Measurements from ENCODE around the gene INSRR.
A peak's percentile ranks its signal among the peaks of the same experiment; 100 is the strongest.

Gene INSRR

GRCh38 chr1:156898161-156898566, 39.2 kb upstream of the INSRR start:
- Mint-ChIP-seq H3K27ac (no peak overlapping the region), H3K27me3 (peaks cover 57 to 81% of the 10 kb centered on the region in 2 donors), H3K4me1 (peaks cover 0 to under 1% of the 10 kb centered on the region in 2 donors), H3K9me3 (no peaks in the 10 kb centered on the region), H3K4me3 (no peak overlapping the region), H3K36me3 (no peaks in the 10 kb centered on the region)
- no peak for DNase-seq
- no peak for ATAC-seq (replicated peaks)

DNA sequence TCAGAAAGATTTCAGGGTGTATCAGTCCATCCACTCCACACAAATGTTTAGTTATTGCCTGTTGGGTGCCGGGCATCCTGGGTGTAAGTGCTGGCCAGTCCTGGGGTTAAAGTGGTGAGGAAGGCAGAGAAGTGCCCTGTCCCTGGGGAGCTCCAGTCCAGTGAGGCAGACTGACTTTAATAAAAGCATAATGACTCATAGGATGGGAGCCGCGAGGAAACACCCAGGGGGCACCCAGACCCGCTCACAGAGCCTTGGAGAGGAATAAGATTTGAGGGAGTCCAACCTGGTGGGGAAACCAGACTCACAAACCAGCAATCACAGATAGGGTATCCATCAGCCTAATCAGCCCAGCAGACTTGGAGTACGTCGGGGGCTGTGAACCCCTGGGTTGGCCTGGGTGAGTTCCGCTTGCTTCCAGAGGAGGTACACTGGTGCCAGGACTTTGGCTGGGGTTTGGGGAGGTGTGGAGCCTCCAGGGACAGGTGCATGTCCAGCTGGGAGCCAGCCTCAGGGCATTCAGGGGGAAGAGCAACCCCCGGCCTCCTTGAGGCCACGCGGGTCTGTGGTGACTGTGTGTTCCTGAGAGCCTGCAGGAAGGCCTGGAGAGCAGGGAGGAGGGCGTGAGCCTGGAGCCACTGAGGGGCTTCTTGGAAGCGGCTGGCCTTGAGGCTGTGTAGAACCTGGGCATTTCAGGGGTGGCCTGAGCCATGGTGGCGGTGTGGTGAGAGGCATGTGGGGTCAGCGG, 38.3 kb upstream of the INSRR start:
- ATAC-seq (replicated peaks): no peak
- H3K9me3 Mint-ChIP-seq: no peaks in the 10 kb centered on the region
- H3K4me1 Mint-ChIP-seq: peaks cover 0 to 8% of the 10 kb centered on the region in 2 donors
- peaks cover 54 to 84% of the 10 kb centered on the region in 2 donors for H3K27me3 Mint-ChIP-seq
- DNase-seq: no peak
- no peak overlapping the region for H3K4me3 Mint-ChIP-seq
- no peak overlapping the region for H3K27ac Mint-ChIP-seq
- no peaks in the 10 kb centered on the region for H3K36me3 Mint-ChIP-seq

DNA sequence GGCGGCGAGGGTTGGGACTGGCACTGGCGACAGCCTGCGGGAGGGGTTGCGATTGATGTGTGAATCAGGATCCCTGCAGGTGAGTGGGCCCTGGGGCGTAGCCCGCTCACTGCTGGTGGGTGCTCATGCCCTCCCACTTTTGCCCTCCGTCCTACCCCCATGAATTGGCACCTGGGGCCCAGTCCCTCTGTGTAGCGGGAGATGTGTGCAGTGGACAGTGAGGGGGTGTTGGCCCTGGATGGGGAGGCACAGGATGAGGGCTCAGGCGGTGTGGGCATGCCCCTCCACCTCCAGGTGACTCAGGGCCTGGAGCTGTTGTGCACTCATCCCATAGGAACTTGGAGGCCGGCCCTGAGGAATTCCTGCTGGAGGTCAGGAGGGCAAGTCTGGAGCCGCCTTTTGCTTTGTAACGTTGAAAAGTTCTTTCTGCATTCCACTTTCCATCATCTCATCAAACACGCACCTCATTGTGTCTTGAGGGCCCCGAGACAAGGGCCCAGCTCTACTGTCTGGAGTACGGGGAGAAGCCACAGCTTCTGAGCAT, 37.6 kb upstream of the INSRR start:
- H3K9me3 Mint-ChIP-seq: no peaks in the 10 kb centered on the region
- H3K27ac Mint-ChIP-seq: no peak overlapping the region
- ATAC-seq (replicated peaks) (no peak), DNase-seq (no peak)
- H3K4me1 Mint-ChIP-seq: peaks cover 3 to 13% of the 10 kb centered on the region in 2 donors
- H3K36me3 Mint-ChIP-seq: no peaks in the 10 kb centered on the region
- H3K27me3 Mint-ChIP-seq: peaks cover 51 to 84% of the 10 kb centered on the region in 2 donors
- no peak overlapping the region for H3K4me3 Mint-ChIP-seq

GRCh38 chr1:156895927-156896326, 37.0 kb upstream of the INSRR start:
- Mint-ChIP-seq H3K9me3 (no peaks in the 10 kb centered on the region), H3K4me1 (peaks cover 3 to 13% of the 10 kb centered on the region in 2 donors), H3K4me3 (no peak overlapping the region), H3K27me3 (peaks cover 50 to 84% of the 10 kb centered on the region in 2 donors), H3K36me3 (no peaks in the 10 kb centered on the region), H3K27ac (no peak overlapping the region)
- ATAC-seq (replicated peaks): no peak
- no peak for DNase-seq

DNA sequence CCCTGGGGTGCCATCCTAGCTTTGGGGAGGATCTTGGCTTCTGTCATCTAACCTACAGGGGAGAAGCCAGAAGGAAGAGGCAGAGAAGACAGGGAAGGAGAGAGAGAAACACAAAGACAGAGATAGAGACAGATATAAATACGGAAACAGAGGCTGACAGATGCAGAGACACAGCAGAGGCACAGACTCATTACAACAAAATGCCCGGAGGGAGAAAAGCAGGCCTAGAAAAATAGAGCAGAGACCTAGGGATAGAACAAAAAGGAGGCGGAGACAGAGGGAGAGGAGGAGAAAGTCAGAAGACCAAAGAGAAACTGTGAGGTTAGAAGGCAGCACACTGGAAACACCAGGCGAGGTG, 36.5 kb upstream of the INSRR start:
- no peak overlapping the region for H3K27ac Mint-ChIP-seq
- H3K27me3 Mint-ChIP-seq: peaks cover 52 to 87% of the 10 kb centered on the region in 2 donors
- H3K9me3 Mint-ChIP-seq: no peaks in the 10 kb centered on the region
- H3K4me1 Mint-ChIP-seq: peaks cover 3 to 14% of the 10 kb centered on the region in 2 donors
- DNase-seq (no peak), ATAC-seq (replicated peaks) (no peak)
- H3K4me3 Mint-ChIP-seq: no peak overlapping the region
- no peaks in the 10 kb centered on the region for H3K36me3 Mint-ChIP-seq

GRCh38 chr1:156894711-156895454, 36.0 kb upstream of the INSRR start:
- ATAC-seq (replicated peaks): no peak
- Mint-ChIP-seq H3K27ac (no peak overlapping the region), H3K36me3 (no peaks in the 10 kb centered on the region), H3K27me3 (peaks cover 58 to 88% of the 10 kb centered on the region in 2 donors), H3K9me3 (no peaks in the 10 kb centered on the region), H3K4me1 (peaks cover 3 to 18% of the 10 kb centered on the region in 2 donors), H3K4me3 (no peak overlapping the region)
- no peak for DNase-seq

GRCh38 chr1:156894001-156894400, 35.1 kb upstream of the INSRR start:
- no peak overlapping the region for H3K4me3 Mint-ChIP-seq
- H3K9me3 Mint-ChIP-seq: no peaks in the 10 kb centered on the region
- H3K36me3 Mint-ChIP-seq: no peaks in the 10 kb centered on the region
- peaks cover 62 to 90% of the 10 kb centered on the region in 2 donors for H3K27me3 Mint-ChIP-seq
- peaks cover 3 to 18% of the 10 kb centered on the region in 2 donors for H3K4me1 Mint-ChIP-seq
- no peak overlapping the region for H3K27ac Mint-ChIP-seq
- ATAC-seq (replicated peaks) (no peak), DNase-seq (no peak)

DNA sequence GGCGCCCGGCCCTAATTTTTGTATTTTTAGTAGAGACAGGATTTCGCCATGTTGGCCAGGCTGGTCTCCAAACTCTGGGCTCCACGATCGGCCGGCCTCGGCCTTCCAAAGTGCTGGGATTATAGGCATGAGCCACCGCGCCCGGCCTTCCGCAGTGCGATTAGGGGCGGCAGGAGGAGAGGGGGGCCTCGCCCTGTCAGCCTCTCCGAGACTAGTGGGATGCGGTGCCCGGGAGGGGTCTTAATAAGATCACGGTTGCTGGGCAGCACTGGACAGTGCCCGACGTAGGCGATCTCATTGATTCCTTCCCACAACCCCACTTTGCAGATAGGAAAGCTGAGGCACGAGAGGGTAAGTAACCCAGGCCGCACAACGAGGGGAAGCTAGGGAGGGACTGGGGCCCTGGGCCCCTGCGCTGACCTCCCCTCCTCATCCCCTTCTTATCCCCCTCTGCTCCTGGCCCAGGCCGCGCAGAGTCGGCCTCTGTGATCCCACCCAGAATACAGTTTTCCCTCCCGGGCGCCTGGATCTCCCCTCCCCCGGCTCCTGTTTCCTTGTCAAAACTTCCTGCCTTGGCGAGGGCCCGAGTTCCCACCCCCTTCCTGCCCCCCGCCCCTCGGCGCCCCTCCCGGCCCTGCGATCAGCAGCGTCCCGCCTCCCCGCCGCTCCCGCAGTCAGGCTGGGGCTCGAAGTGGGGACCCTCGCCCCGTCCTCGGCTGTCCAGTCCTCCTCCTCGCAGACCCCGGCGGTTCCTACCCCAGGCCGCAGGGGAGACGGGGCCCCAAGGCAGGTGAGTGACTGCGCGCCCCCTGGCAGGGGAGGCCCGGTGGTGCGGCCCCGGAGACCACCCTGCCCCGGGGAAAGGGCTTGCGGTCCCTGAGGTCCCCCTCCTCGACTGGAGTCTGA, 34.4 kb upstream of the INSRR start, which contains the start of gene PEAR1:
Gene PEAR1, plus strand, starts transcription at position 671 of the 906 bp plus-strand sequence. CDS start 10,209 bp downstream, outside the sequence.
- no peak for ATAC-seq (replicated peaks)
- no peaks in the 10 kb centered on the region for H3K9me3 Mint-ChIP-seq
- H3K4me3 Mint-ChIP-seq: peak within 1 kb of the TSS; percentile 56 to 62
- peaks cover 61 to 90% of the 10 kb centered on the region in 2 donors for H3K27me3 Mint-ChIP-seq
- no peak for DNase-seq
- peak within 1 kb of the TSS; percentile 3 for H3K27ac Mint-ChIP-seq
- H3K36me3 Mint-ChIP-seq: no peaks in the 10 kb centered on the region
- peaks cover 3 to 18% of the 10 kb centered on the region in 2 donors for H3K4me1 Mint-ChIP-seq

DNA sequence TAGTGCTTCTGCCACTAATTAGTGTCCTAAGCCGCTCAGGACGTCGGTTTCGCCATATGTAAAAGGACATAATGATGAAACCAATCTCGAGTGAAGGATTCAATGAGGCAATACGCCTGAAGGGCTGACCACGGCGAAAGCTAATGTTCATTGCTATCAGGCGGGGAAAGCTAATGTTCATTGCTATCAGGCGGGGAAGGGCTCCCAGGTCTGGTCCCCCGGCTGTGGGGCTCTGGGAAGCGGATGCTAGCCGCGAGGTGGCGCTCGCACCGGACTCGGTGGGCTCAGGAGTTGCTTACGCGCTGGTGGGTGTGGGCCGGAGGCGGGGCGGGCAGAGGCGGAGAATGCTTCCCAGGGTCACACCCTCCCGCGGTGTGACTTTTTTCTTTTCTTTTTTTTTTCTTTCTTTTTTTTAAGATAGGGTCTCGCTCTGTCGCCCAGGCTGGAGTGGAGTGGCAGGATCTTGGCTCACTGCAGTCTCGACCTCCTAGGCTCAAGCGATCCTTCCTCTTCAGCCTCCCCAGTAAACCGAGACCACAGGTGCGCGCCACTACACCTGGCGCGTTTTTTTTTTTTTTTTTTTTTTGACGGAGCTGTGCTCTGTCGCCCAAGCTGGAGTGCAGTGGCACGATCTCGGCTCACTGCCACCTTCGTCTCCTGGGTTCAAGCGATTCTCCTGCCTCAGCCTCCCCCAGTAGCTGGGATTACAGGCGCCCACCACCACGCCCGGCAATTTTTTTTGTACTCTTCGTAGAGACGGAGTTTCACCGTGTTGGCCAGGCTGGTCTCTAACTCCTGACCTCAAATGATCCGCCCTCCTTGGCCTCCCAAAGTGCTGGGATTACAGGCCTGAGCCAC, 33.5 kb upstream of the INSRR start:
- H3K27ac Mint-ChIP-seq: peak overlapping the region; percentile 3
- H3K4me3 Mint-ChIP-seq: peak overlapping the region; percentile 56 to 62
- H3K27me3 Mint-ChIP-seq: peaks cover 64 to 93% of the 10 kb centered on the region in 2 donors
- ATAC-seq (replicated peaks): peak; percentile 91 to 95
- peak; percentile 66 for DNase-seq
- H3K9me3 Mint-ChIP-seq: no peaks in the 10 kb centered on the region
- peaks cover 3 to 18% of the 10 kb centered on the region in 2 donors for H3K4me1 Mint-ChIP-seq
- H3K36me3 Mint-ChIP-seq: no peaks in the 10 kb centered on the region

DNA sequence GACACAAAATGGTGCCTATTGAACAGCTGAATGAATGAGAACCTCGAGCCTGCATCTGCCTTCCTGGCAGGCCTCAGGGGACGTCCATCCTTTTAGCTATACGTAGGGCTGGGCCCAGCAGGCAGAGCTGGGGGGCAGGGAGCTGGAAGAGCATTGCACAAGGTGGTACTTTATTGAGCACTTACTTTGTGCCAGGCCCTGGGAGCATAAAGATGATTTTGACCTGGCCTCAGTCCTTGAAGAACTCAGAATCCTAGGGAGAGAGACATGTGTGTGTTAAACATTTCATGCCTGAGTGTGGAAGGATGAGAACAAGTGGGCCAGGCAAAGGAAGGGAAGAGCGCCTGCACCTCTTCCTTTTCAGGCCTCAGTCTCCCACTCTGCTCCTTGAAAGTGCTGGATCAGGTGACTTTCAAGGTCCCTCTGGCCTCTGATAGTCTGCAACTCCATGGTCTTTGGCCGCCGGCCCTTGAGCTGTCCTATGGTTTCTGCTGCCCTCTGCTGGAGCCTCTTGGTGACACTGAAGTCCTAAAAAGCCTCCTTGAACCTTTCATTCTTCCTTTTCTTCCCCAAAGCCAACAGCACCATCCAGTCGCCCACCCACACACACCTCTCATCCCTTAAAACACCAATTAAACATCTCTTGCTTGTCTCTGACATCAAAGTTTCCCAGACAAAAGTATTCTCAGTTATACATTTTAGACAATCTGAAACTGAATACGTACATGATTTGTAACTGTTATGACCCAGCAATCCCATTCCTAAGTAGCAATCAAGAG, 31.1 kb upstream of the INSRR start:
- no peak overlapping the region for H3K4me3 Mint-ChIP-seq
- peaks cover 3 to 18% of the 10 kb centered on the region in 2 donors for H3K4me1 Mint-ChIP-seq
- H3K27me3 Mint-ChIP-seq: peaks cover 64 to 87% of the 10 kb centered on the region in 2 donors
- DNase-seq: peak; percentile 32
- H3K9me3 Mint-ChIP-seq: no peaks in the 10 kb centered on the region
- H3K36me3 Mint-ChIP-seq: no peaks in the 10 kb centered on the region
- no peak overlapping the region for H3K27ac Mint-ChIP-seq
- peak; percentile 43 to 56 for ATAC-seq (replicated peaks)

- no peak for ATAC-seq (replicated peaks)
- H3K9me3 Mint-ChIP-seq: no peaks in the 10 kb centered on the region
- peaks cover 72 to 92% of the 10 kb centered on the region in 2 donors for H3K27me3 Mint-ChIP-seq
Observed at GRCh38 chr1:156887734-156888133, 28.8 kb upstream of the INSRR start.

GRCh38 chr1:156887317-156887716, 28.4 kb upstream of the INSRR start:
- H3K36me3 Mint-ChIP-seq: no peaks in the 10 kb centered on the region
- H3K4me3 Mint-ChIP-seq: no peak overlapping the region
- no peak for ATAC-seq (replicated peaks)
- H3K4me1 Mint-ChIP-seq: peaks cover 3 to 11% of the 10 kb centered on the region in 2 donors
- H3K27me3 Mint-ChIP-seq: peaks cover 73 to 91% of the 10 kb centered on the region in 2 donors
- DNase-seq: no peak
- H3K27ac Mint-ChIP-seq: no peak overlapping the region
- H3K9me3 Mint-ChIP-seq: no peaks in the 10 kb centered on the region

More at GRCh38 chr1:156887734-156888133, 28.8 kb upstream of the INSRR start:
- no peak overlapping the region for H3K4me3 Mint-ChIP-seq
- no peaks in the 10 kb centered on the region for H3K36me3 Mint-ChIP-seq
- peaks cover 3 to 14% of the 10 kb centered on the region in 2 donors for H3K4me1 Mint-ChIP-seq
- no peak for DNase-seq
- no peak overlapping the region for H3K27ac Mint-ChIP-seq
